CMK (cell line): Measurements from ENCODE around the gene GARS1.

ENCODE experiments used
- DNase-seq: peaks from one replicate; pipeline ENCODE4 v3.0.0-alpha.2; 2010; ENCODE audit warnings: low read depth

The GARS1 gene

DNA sequence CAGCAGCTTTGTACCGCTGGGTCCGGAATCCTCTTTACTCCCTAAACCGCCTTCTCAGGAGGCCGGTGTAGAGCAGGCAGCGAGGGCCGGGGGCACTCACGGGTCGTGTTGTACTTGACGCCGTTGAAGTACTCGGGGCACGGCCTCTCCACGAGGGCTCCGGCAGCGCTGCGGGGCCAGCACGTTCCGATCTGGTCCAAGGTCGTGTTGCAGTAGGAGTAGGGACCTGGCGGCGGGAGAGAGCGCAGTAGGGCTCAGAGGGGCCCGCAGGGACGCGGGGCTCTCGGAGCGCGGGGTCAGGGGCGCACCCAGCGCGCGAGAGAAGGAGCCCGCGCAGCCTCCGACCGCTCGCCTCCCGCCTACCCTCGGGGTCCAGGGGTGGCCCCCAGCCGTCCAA lies 87.1 kb downstream of the GARS1 start:
- no peak for DNase-seq

DNA sequence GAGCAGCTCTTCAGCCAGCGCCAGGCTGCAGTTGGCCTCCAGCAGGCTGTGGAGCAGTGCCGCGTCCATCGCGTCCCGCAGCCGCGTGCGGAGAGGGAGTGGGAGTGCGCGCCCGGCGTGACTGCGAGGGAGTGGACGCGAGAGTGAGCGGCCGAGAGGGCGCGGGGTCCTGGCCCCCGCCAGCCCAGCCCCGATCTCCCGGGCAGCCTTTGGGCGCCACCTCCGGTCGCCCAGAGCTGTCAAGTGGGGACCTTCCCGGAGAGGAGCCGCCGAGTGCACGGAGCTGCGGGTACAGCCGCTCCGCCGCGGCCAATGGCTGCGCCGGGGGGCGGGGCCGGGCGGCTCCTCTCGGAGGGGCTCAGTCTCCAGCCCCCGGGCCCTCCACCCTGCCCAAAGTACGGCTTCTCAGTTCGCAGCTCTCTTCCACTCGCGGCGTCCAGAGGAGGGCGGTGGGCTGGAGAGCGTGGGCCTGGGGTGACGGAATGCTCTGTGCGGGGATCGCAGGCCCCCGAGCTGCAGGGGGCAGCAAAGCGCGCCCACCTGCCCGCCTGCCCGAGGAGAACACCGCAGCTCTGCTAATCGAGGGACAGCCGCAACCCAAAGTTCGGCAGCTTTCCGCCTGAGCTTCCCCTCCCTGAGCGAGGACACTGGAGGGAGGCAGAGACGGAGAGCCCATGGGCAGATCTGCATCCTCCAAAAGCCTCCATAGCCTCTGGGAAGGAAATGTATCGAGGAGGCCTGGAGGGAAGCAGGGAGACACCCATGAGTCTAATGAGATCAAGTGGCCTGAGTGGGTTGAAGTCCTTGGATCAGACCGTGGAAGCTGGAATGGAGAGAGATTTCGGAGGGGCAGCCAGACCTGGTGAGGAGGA lies 87.8 kb downstream of the GARS1 start, which contains the start of gene CRHR2:
Gene CRHR2, minus strand, starts transcription at position 245 of the 872 bp plus-strand sequence. Its CDS starts 176 bp downstream, at position 69.
- DNase-seq: no peak

DNA sequence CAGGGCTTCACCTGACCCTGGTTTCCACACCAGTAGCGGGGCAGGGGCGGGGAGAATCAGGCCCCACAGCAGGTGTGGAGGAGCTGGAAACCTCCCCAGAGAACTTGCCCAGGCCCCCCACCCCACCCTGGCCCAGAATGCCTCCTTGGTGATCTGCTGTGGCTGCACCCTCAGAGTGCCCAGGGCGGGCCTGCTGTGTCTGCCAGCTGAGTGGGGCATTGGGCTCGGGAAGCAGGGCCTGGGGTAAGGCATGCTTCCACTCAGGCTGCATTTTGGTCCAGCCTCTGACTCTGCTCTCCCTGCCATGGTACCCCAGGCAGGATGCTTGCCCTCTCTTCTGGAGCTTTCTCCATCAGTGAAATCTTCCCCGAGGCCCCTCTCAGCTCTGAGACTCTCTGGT lies 88.6 kb downstream of the GARS1 start:
- DNase-seq: no peak
